ENCODE data around the gene PLAGL2. TPM values are rescaled to one million over a fixed set of nuclear protein-coding genes. Genes with fewer than 3 reads are reported as not detected.

Gene PLAGL2
- total and polyA plus RNA-seq, 2 of the 4 experiments (the other 2 are of a cell fraction), result 2.9 to 7.7 TPM

- Histone ChIP-seq H3K18ac (ENCODE audit: low read depth, low read length) (no peak overlapping the region), H4K20me1 (ENCODE audit: insufficient read depth, low read length) (no peaks in the 10 kb centered on the region), H3K9ac (ENCODE audit: low read depth, low read length) (no peak overlapping the region), H2BK5ac (ENCODE audit: low read depth, low read length, poor library complexity, severe bottlenecking) (no peak overlapping the region), H3K4me3 (ENCODE audit: insufficient read depth, low read depth, low read length) (no peak overlapping the region), H2BK15ac (ENCODE audit: low read depth, low read length) (no peak overlapping the region), H3K4me1 (ENCODE audit: control insufficient read depth, insufficient read depth, low read length) (no peaks in the 10 kb centered on the region), H3K27ac (ENCODE audit: insufficient read depth, low read length) (no peak overlapping the region), H3K79me1 (ENCODE audit: low read depth in 1 of 2, low read length in 2 of 2) (peaks cover 11 to 34% of the 10 kb centered on the region in 2 experiments), H2AK9ac (replicated peaks; ENCODE audit: low read depth, low read length, poor library complexity) (no peak overlapping the region), H3K14ac (replicated peaks; ENCODE audit: low read depth, low read length) (no peak overlapping the region), H3K27me3 (ENCODE audit: control insufficient read depth, insufficient read depth, low read length) (no peaks in the 10 kb centered on the region), H4K91ac (ENCODE audit: insufficient read depth, low read depth, low read length) (no peak overlapping the region), H2AFZ (replicated peaks; ENCODE audit: low read length, poor library complexity) (no peak overlapping the region), H3K9me1 (ENCODE audit: insufficient read depth, low read length) (peaks cover 12% of the 10 kb centered on the region; the same call in 1 of the 2 replicates), H2AK5ac (ENCODE audit: low read depth, low read length) (no peak overlapping the region), H3K23ac (ENCODE audit: low read depth, low read length) (no peak overlapping the region), H3K56ac (ENCODE audit: extremely low read depth, insufficient read depth, low read length) (no peak overlapping the region), H4K5ac (ENCODE audit: low read depth, low read length) (no peak overlapping the region), H3K9me3 (ENCODE audit: control insufficient read depth, insufficient read depth, low read length) (no peaks in the 10 kb centered on the region), H3K4me2 (ENCODE audit: low read depth, low read length) (no peak overlapping the region), H2BK20ac (ENCODE audit: low read depth, low read length) (no peak overlapping the region), H3K4ac (ENCODE audit: low read depth, low read length) (no peak overlapping the region), H4K8ac (ENCODE audit: low read depth in 2 of 2, low read length in 2 of 2) (no peak overlapping the region), H2BK120ac (ENCODE audit: low read depth, low read length) (no peak overlapping the region), H3K36me3 (ENCODE audit: control insufficient read depth, insufficient read depth, low read length) (peaks cover 45% of the 10 kb centered on the region)
- in situ Hi-C loops (cut with MboI; ENCODE audit: low sequenced_read_pairs), result no loop called here
- TF ChIP-seq MAFK (IDR thresholded peaks at IDR 0.05; ENCODE audit: low read depth, low read length) (no peak), RCOR1 (IDR thresholded peaks at IDR 0.05; ENCODE audit: insufficient replicate concordance, low read length) (no peak), CHD1 (IDR thresholded peaks at IDR 0.05; ENCODE audit: low read depth, low read length) (no peak), POLR2A (IDR thresholded peaks at IDR 0.05; ENCODE audit: low read depth, low read length) (no peak), NFE2L2 (IDR thresholded peaks at IDR 0.05; ENCODE audit: low read depth, low read length) (no peak), CEBPB (IDR thresholded peaks at IDR 0.05; ENCODE audit: low read depth, low read length) (no peak)
- TF ChIP-seq, protein P1, sequence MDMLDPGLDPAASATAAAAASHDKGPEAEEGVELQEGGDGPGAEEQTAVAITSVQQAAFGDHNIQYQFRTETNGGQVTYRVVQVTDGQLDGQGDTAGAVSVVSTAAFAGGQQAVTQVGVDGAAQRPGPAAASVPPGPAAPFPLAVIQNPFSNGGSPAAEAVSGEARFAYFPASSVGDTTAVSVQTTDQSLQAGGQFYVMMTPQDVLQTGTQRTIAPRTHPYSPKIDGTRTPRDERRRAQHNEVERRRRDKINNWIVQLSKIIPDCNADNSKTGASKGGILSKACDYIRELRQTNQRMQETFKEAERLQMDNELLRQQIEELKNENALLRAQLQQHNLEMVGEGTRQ (IDR thresholded peaks at IDR 0.05; ENCODE audit: low read depth, low read length), result no peak
- TF ChIP-seq, protein P2, sequence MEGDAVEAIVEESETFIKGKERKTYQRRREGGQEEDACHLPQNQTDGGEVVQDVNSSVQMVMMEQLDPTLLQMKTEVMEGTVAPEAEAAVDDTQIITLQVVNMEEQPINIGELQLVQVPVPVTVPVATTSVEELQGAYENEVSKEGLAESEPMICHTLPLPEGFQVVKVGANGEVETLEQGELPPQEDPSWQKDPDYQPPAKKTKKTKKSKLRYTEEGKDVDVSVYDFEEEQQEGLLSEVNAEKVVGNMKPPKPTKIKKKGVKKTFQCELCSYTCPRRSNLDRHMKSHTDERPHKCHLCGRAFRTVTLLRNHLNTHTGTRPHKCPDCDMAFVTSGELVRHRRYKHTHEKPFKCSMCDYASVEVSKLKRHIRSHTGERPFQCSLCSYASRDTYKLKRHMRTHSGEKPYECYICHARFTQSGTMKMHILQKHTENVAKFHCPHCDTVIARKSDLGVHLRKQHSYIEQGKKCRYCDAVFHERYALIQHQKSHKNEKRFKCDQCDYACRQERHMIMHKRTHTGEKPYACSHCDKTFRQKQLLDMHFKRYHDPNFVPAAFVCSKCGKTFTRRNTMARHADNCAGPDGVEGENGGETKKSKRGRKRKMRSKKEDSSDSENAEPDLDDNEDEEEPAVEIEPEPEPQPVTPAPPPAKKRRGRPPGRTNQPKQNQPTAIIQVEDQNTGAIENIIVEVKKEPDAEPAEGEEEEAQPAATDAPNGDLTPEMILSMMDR (conservative IDR thresholded peaks at IDR 0.05; ENCODE audit: low read depth, low read length), result no peak
- ATAC-seq (ENCODE audit: low read depth), result no peak
- WGBS, 2 experiments (ENCODE audit: extremely low coverage in 2 of 2, insufficient read length in 1 of 2), result 80% methylated on average over 1 of the region's 3 CpGs; no CpG with 5 or more reads in 1 of the 2 experiments
- intact Hi-C loops (cut with micrococcal nuclease), result no loop called here
- no TSS peak for BruUV-seq (replicated peaks)
- ChIA-PET POLR2A (ENCODE audit: unreplicated experiment) (no interaction called here), CTCF (no interaction called here)
- dilution Hi-C loops (cut with HindIII; ENCODE audit: low sequenced_read_pairs, unreplicated experiment), result no loop called here
- no peak for DNase-seq
These were observed 8.2 kb upstream of the PLAGL2 start for GRCh38 chr20:32215729-32216128.

Data from IMR-90 (cell line).